Brain pericyte (primary cell): Measurements from ENCODE around the gene FIGLA.
"Not testable (repeated sequence)": the region's sequence is repeated elsewhere in the genome, so short reads cannot be mapped to it uniquely, and the experiment has no call there.

ENCODE experiments used
- DNase-seq: peaks from one replicate; pipeline ENCODE4 v3.0.0-alpha.2; 2012; ENCODE audit warnings: low read depth, low spot score

FIGLA gene

GRCh38 chr2:70808983-70809958, 18.8 kb upstream of the FIGLA start:
- DNase-seq, result no peak

GRCh38 chr2:70807828-70808118, 17.3 kb upstream of the FIGLA start:
- DNase-seq, result no peak

- DNase-seq, result no peak
Observed at GRCh38 chr2:70807102-70807827, 16.8 kb upstream of the FIGLA start.

- DNase-seq, result no peak
Observed at GRCh38 chr2:70806620-70807019, 16.2 kb upstream of the FIGLA start.

GRCh38 chr2:70806013-70806412, 15.6 kb upstream of the FIGLA start:
- DNase-seq, result no peak

GRCh38 chr2:70801607-70802263, 11.3 kb upstream of the FIGLA start:
- no peak for DNase-seq

GRCh38 chr2:70799706-70800105, 9.3 kb upstream of the FIGLA start:
- no peak for DNase-seq

- DNase-seq, result not testable (repeated sequence)
Observed at GRCh38 chr2:70797996-70798395, 7.6 kb upstream of the FIGLA start.

- no peak for DNase-seq
Observed at GRCh38 chr2:70797506-70797905, 7.1 kb upstream of the FIGLA start.

- no peak for DNase-seq
Observed at GRCh38 chr2:70796262-70796661, 5.8 kb upstream of the FIGLA start.

- no peak for DNase-seq
Observed at GRCh38 chr2:70795164-70795995, 4.9 kb upstream of the FIGLA start.

- DNase-seq, result no peak
Observed at GRCh38 chr2:70793450-70793849, 3.0 kb upstream of the FIGLA start.

GRCh38 chr2:70789304-70790135, 923 bp downstream of the FIGLA start:
- no peak for DNase-seq

GRCh38 chr2:70785137-70785911, 5.1 kb downstream of the FIGLA start:
- DNase-seq, result no peak

- no peak for DNase-seq
Observed at GRCh38 chr2:70784320-70784719, 6.1 kb downstream of the FIGLA start.

- DNase-seq, result no peak
Observed at GRCh38 chr2:70779911-70780545, 10.4 kb downstream of the FIGLA start.

GRCh38 chr2:70779491-70779890, 11.0 kb downstream of the FIGLA start:
- DNase-seq, result no peak

- no peak for DNase-seq
Observed at GRCh38 chr2:70778676-70779075, 11.8 kb downstream of the FIGLA start.

GRCh38 chr2:70777450-70777849, 13.0 kb downstream of the FIGLA start:
- DNase-seq, result no peak
